Stimulated activated CD8-positive, alpha-beta memory T cell treated with anti-CD3 and anti-CD28 coated beads, Interleukin-15, amount 100 ng/mL, for 1 hour (primary cell): ENCODE results near the gene SLC38A9.
"Not testable (repeated sequence)": the region's sequence is repeated elsewhere in the genome, so short reads cannot be mapped to it uniquely, and the experiment has no call there.

Source experiments
- DNase-seq: peaks from one replicate; pipeline ENCODE4 v3.0.0-alpha.2; 2020; ENCODE audit warnings: low read depth

SLC38A9 gene

DNA sequence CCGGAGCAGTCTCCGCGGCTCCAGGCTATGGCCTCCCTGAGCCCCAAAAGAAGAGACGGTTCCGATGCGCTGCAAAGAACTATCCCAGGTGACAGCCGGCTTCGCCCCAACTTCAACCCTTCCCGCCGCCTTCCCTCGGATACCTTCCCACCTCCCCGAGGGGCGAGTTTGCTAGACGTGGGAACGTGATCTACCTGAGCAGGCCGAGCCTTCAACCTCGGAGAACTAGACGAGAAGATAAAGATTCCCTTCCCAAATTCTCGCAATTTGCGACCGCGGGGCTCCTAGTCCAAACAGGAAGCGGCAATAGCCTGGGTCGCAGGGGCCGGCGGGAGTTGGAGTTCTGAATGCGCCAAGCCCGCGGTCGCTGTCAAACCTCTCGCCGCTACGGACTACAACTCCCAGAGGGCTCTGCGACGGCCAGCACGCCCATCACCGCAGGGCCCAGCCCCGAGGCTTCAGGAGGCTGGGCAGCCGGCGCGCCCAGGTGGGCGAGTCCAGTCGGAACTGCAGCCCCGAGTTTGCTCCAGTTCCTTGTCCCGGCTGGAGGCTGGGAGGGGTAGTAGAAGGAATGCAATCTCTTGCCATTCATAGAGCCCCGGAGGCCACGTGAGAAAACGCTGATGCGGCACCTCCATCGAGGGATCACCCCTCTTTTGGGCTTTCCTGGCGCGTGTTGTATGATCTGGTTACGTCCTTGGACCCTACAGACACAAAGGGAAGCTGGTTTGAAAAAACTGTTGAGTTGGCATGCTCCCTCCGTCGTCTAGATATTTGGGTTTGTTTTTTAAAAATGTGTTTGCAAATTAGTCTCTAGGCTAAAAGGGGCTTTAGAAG is at the start of gene SLC38A9:
Gene SLC38A9, minus strand, starts transcription at position 302 of the 837 bp plus-strand sequence. CDS start 14,366 bp downstream, outside the sequence.
- peak; percentile 88 for DNase-seq

DNA sequence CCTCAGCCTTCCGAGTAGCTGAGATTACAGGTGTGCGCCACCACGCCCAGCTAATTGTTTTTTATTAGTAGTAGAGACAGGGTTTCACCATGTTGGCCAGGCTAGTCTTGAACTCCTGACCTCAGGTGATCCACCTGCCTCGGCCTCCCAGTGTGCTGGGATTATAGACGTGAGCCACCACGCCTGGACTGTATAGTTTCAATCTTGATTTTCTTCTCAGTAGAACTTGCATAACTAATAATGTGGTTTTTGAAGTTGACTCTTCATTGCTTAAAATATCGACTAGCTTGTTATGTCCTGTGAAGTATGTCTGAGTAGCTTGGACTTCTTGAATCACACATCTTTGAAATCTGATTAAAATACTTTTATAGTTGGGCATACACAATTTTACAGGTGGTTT is 49.6 kb upstream of the SLC38A9 start:
- not testable (repeated sequence) for DNase-seq

DNA sequence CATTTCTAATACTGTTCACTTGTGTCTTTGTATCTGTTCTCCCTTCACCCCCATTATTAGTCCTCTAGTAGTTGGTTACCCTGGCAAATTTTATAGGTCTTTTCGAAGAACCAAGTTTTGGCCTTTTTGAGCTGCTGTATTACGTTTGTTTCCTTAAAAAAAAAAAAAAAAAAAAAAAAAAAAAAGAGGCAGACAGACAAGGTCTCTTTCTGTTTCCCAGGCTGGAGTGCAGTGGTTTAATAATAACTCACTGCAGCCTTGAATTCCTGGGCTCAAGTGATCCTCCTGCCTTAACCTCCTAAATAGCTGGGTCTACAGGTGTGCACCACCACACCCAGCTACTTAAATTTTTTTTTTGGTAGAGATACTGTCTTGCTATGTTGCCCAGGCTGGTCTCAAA is 46.6 kb upstream of the SLC38A9 start:
- DNase-seq: no peak

GRCh38 chr5:55758231-55758630 is 46.1 kb upstream of the SLC38A9 start:
- DNase-seq: no peak

DNA sequence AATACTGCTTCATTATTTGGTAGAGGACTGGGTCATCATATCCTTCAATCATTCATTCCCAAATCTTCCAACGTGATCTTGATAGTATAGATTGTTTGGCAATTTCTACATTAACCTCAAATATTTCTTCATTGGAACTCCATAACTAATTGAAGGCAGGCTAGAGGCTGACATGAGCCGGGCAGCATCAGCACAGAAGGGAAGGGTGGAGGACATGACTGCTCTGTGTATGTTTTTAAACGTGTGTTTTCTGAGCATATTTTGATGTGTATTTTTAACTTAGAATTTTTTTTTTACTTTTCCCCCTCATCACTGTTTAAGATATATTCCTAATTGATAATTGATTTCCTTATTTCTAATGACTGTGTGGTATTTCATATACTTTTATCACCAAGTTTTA is 38.4 kb upstream of the SLC38A9 start:
- DNase-seq: no peak

DNA sequence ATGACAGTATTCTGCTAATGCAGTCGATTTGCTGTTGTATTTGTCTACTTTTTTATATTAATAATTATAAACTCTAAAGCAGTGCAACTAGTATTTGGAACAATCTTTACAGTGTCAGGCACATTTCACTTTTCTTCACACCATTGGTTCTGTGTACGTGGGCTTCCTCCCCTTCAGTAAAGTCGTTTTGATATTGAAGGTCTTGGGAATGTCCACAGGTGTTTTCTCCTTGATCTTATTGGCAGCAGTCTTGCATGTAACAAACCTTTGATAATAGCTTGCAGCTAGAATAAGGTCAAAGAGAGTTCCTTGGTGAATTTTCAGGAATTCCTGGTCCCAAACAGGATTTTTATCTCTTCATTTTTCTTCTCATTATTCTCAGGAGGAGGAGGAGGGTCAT is 37.9 kb upstream of the SLC38A9 start:
- DNase-seq: no peak

DNA sequence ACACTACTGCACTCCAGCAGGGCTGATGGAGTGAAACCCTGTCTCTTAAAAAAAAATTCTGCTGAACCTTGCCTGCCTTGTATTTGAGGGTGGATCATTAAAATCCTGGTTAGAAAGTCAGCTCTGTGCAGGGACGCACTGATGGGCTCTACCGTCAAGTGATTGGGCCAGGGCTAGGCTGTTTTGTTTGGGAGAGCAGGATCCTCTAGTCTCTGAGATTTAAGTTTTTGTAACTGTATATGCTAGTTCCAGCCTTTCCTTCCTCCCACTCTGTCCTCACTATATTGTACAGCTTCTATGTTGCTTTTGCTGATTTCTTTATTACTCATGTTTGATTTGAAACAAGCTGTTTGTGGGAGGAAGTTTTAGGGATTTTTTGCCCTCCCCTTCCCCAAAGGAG is 37.3 kb upstream of the SLC38A9 start:
- no peak for DNase-seq

GRCh38 chr5:55747778-55748318 is 35.7 kb upstream of the SLC38A9 start:
- DNase-seq: no peak

DNA sequence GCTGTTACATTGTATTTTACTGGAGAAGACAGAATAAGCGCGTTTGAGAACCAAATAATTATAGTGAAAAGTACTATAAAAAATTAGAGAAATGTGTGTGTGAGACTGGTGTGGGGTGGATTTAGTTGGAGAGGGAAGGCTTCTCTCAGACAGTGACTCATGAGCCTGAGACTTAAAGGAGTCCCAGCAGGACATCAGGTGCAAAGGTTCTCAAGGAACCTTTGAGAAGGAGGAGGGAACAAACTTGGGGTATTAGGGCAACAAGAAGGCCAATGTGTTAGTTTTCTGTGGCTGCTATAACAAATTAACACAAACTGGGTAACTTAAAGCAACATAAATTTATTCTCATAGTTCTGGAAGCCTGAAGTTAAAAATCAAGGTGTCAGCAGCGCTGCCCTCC is 30.7 kb upstream of the SLC38A9 start:
- DNase-seq: no peak

DNA sequence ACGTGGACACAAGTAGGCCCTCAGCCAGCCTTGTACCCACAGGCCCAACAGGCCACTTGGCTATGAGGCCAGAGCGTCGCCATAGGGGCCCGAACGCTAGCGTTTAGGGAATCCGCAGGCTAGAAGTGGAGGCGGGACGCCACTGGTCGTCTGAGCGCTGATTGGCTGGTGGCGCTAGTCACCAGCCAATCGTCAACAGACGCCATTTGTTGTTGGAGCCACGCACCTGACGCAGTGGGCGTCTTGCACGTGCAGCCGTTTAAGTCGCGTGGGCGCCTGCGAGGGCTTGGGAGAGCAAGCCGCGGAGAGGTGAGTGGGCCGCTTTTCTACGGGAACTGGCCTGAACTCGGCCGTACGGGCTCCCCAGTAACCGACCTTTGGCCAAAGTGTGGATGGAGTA is 25.7 kb upstream of the SLC38A9 start, which contains the start of gene DDX4:
Gene DDX4, plus strand, starts transcription at position 269 of the 400 bp plus-strand sequence. CDS start 903 bp downstream, outside the sequence.
- DNase-seq: no peak

DNA sequence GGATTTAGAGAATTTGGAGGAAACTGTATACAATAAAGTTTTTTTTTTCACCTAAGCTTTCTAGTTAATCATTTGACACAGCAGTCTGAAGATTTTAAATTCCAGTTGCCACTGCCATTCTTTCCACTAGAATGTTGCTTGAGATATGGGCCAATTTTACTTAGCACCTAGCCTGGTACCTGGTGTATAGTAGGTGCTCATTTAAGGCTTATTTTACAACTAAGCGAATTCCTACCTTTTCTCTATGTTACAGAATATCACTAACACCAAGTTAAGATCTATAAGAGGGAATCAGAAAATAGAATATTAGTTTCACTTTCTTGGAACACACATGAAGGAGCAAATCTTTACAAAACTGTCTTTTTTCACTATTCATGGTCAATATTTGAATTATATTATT is 22.5 kb upstream of the SLC38A9 start:
- no peak for DNase-seq

DNA sequence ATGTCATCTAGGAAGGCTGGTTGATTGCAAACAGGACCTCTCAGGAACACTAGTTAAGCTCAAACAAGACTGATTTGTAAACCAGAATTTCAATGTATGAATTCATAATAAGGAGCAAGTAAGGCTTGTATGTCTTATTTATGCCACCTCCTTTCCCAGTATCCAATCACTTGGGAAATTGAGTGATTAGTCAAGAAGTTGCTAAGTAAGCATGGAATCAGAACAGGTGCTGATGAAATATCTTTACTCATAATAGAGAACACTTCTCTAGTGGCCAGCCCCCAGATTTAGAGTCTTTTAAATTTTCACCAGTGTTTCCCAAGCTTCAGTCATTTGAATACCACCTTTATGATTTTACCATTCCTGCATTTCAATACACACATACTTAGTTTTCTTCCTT is 20.5 kb upstream of the SLC38A9 start:
- no peak for DNase-seq

- no peak for DNase-seq
Observed at GRCh38 chr5:55731848-55732247, 19.7 kb upstream of the SLC38A9 start.

GRCh38 chr5:55724281-55724680 is 12.2 kb upstream of the SLC38A9 start:
- no peak for DNase-seq

DNA sequence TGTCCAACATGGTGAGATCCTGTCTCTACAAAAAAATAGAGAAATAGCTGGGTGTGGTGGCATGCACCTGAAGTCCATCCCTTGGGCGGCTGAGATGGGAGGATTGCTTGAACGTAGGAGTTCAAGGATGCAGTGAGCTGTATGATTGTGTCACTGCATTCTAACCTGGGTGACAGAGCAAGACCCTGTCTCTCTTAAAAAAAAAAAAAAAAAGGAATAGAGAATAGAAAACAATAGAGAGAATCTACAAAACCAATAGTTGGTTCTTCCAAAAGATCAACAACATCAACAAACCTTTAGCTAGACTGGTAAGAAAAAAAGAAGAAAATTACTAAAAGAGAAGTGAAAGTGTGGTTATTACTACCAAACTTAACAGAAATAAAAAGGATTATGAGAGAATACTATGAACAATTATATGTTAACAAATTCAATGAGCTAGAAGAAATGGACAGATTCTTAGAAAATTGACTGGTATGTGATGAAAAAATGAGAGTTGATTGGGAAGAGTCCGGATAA is 8.1 kb upstream of the SLC38A9 start:
- no peak for DNase-seq

- DNase-seq: not testable (repeated sequence)
Observed at GRCh38 chr5:55719026-55719425, 6.9 kb upstream of the SLC38A9 start.

DNA sequence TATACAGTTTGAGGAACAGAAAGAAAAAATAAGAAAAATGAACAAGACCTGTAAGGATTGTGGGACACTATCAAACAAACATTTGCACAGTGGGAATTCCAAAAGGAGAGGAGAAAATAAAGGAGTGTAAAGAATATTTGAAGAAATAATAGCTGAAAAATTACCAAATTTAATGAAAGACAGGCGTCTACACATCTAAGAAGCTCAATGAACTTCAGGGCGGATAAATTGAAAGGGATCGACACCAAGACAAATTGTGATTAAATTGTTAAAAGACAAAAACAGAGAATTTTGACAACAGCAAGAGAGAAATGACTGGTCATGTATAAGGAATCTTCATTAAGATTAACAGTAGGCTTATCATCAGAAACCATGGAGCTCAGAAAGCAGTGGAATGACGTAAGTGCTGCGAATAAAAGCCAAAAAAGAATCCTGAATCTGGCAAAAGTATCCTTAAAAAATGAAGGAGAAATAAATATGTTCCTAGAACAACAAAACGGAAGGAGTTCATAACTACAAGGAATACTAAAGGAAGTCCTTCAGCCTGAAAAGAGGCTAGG is 3.5 kb upstream of the SLC38A9 start:
- no peak for DNase-seq

GRCh38 chr5:55714749-55715148 is 2.6 kb upstream of the SLC38A9 start:
- no peak for DNase-seq

- DNase-seq: no peak
Observed at GRCh38 chr5:55714339-55714738, 2.2 kb upstream of the SLC38A9 start.

- no peak for DNase-seq
Observed at GRCh38 chr5:55713871-55714270, 1.7 kb upstream of the SLC38A9 start.

GRCh38 chr5:55711507-55712022 is 559 bp downstream of the SLC38A9 start:
- no peak for DNase-seq

- no peak for DNase-seq
Observed at GRCh38 chr5:55708732-55709131, 3.4 kb downstream of the SLC38A9 start.

DNA sequence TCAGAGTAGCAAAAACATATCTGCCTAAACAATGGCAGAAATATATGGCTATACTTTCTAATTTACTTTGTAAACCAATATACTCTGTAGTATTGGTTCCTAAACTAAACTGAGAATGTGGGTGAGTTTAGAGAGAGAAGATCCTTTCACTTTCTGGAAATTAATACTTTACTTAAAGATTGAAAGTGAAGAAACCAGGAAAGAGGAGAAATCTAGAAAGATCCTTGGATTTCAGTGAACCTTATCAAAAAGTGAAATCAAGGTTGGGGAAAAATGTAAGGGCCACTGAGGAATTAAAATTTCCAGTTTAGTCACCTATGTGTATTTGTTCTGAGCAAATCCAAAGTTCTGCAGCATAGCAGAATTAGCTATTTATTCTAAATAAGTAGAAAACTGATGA is 5.9 kb downstream of the SLC38A9 start:
- DNase-seq: no peak
